HepG2 (cell line): Measurements from ENCODE around the gene LTB4R2. TPM values are rescaled to one million over a fixed set of nuclear protein-coding genes. Genes with fewer than 3 reads are reported as not detected.

Experiments
- ATF7 ChIP-seq, 2 experiments: fragments of 450-650 bp in 1 of 2; sonication (generic) in 1 of 2; formaldehyde crosslinking in 1 of 2; IDR thresholded peaks; 2 replicates each; pipeline versions ENCODE4 v1.4.0 to v1.6.1; 2016 to 2020; ENCODE audit warnings: antibody characterized with exemption in 1 of 2, mild to moderate bottlenecking in 1 of 2, missing genetic modification reagents in 1 of 2
- CCAR2 ChIP-seq: fragments of 200-400 bp; formaldehyde crosslinking; optimal IDR thresholded peaks from 2 replicates; pipeline ENCODE3; 2018; ENCODE audit warnings: low read depth, mild to moderate bottlenecking, low read length, moderate library complexity
- DDIT3 ChIP-seq: sonication (generic); formaldehyde crosslinking; IDR thresholded peaks from 2 replicates; pipeline ENCODE4 v1.4.0; 2020; ENCODE audit warnings: mild to moderate bottlenecking, missing genetic modification reagents
- E2F1 ChIP-seq: sonication (generic); formaldehyde crosslinking; IDR thresholded peaks from 2 replicates; pipeline ENCODE4 v1.5.0; 2020; ENCODE audit warnings: missing genetic modification reagents
- GABPA ChIP-seq, 2 experiments: IDR thresholded peaks; 2 replicates each; pipeline ENCODE4 v1.6.1; 2011 to 2016; ENCODE audit warnings: low read depth in 2 of 2, low read length in 1 of 2, missing biosample characterization in 1 of 2, missing genetic modification characterization in 1 of 2
- HOXA7 ChIP-seq: sonication (generic); formaldehyde crosslinking; IDR thresholded peaks from 2 replicates; pipeline ENCODE4 v1.8.1; 2022; ENCODE audit warnings: mild to moderate bottlenecking, missing genetic modification reagents, moderate library complexity
- MATR3 ChIP-seq: sonication (generic); formaldehyde crosslinking; IDR thresholded peaks from 2 replicates; pipeline ENCODE4 v1.4.0; 2020; ENCODE audit warnings: missing genetic modification reagents
- NCOR1 ChIP-seq: fragments of 200-600 bp; sonication (generic); IDR thresholded peaks from 2 replicates; pipeline ENCODE4 v1.7.0; 2017; ENCODE audit warnings: antibody characterized with exemption, low read length, borderline replicate concordance
- NFIB ChIP-seq: sonication (generic); formaldehyde crosslinking; IDR thresholded peaks from 2 replicates; pipeline ENCODE4 v1.9.0; 2021; ENCODE audit warnings: missing genetic modification reagents, mild to moderate bottlenecking, borderline replicate concordance
- RERE ChIP-seq: IDR thresholded peaks from 2 replicates; pipeline ENCODE4 v1.6.1; 2016; ENCODE audit warnings: low read depth, missing genetic modification reagents, missing compliant biosample characterization
- ZBTB4 ChIP-seq: sonication (generic); formaldehyde crosslinking; IDR thresholded peaks from 2 replicates; pipeline ENCODE4 v1.4.0; 2020; ENCODE audit warnings: missing genetic modification reagents, mild to moderate bottlenecking, borderline replicate concordance
- ZBTB46 ChIP-seq: sonication (generic); formaldehyde crosslinking; IDR thresholded peaks from 2 replicates; pipeline ENCODE4 v1.4.0; 2020; ENCODE audit warnings: mild to moderate bottlenecking, missing genetic modification reagents, borderline replicate concordance
- ZBTB7A ChIP-seq: sonication (generic); formaldehyde crosslinking; IDR thresholded peaks from 2 replicates; pipeline ENCODE4 v1.8.0; 2022; ENCODE audit warnings: mild to moderate bottlenecking, missing genetic modification reagents
- ZNF543 ChIP-seq: sonication (generic); formaldehyde crosslinking; IDR thresholded peaks from 2 replicates; pipeline ENCODE4 v1.4.0; 2020; ENCODE audit warnings: mild to moderate bottlenecking, missing genetic modification reagents
- ZNF570 ChIP-seq: sonication (generic); formaldehyde crosslinking; IDR thresholded peaks from 2 replicates; pipeline ENCODE4 v1.4.0; 2020; ENCODE audit warnings: mild to moderate bottlenecking, missing genetic modification reagents, borderline replicate concordance
- ZZZ3 ChIP-seq: sonication (generic); formaldehyde crosslinking; IDR thresholded peaks from 2 replicates; pipeline ENCODE4 v1.4.0; 2020; ENCODE audit warnings: missing genetic modification reagents, mild to moderate bottlenecking, borderline replicate concordance
- polyA plus RNA-seq, 8 experiments: library from polyadenylated mRNA; depleted of rRNA in 3 of 8; stranded (reverse) in 7 of 8; unstranded in 1 of 8; fragments of >200 nt; fragmentation: Illumina TruSeq in 4 of 8; extraction: Trizol in 4 of 8; gene quantifications; 2 replicates each; pipeline versions ENCODE4 v1.2.1 to v1.2.3, GENCODE V29; 2011 to 2016; ENCODE audit warnings: low read depth in 4 of 8, missing spikeins in 1 of 8, mixed read lengths in 1 of 8; ENCODE audit not compliant: insufficient read depth in 1 of 8
- total RNA-seq, 5 experiments: library from RNA; depleted of rRNA; stranded (reverse); fragments of >200 nt; fragmentation: Illumina TruSeq; extraction: Trizol; gene quantifications; 2 replicates each; pipeline ENCODE4 v1.2.3, GENCODE V29; 2016; ENCODE audit warnings: low read depth in 1 of 5

LTB4R2 gene
- total and polyA plus RNA-seq, 2 of the 13 experiments (the other 11 are each of a cell fraction or from before 2014, with no cell fraction given): 3.9 to 6.9 TPM

DNA sequence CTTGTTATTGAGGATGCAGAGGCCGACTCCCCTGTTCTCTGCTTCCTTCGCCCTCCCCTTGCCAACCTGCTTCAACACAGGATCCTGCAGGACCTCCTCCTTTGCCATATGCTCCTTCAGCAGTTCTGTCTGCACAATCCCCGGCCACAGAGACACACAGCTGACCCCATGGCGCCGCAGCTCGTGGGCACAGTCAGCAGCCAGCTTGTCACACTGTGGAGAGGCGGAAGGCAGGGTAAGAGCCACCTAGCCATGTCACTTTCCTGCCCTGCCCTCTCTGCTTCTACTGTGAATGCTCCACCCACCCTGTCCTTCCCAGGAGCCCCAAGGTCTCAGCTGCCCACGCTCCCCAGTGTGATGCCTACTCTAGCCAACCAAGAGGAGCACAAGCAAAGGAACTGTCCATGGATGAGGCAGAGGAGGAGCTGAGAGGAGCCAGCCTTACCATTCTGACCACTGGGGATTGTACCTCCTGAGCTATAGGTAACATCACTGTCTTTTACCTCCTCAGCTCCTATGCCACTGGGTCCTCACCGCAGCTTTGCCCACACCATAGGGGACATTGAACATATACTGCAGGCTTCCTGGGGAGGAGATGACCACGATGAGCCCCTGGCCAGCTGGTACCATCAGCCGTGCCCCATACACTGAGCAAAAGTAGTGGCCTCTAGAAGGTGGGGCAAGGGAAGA is 17.7 kb upstream of the LTB4R2 start (continued):
- TF ChIP-seq NCOR1: no peak
- no peak for TF ChIP-seq ZNF570 (CRISPR knock-in tag)
- TF ChIP-seq CCAR2: no peak
- TF ChIP-seq RERE: no peak
- TF ChIP-seq HOXA7 (CRISPR knock-in tag): no peak
- TF ChIP-seq NFIB (CRISPR knock-in tag): peak; percentile 71; the same call in 1 of the 2 replicates
- TF ChIP-seq ATF7 (IDR thresholded peaks at IDR 0.05): no peak
- TF ChIP-seq ATF7 (CRISPR knock-in tag; IDR thresholded peaks at IDR 0.05): 0 out of 2 replicates have a peak, but pooled peaks have one; percentile 48
- no peak for TF ChIP-seq ZNF543 (CRISPR knock-in tag)
- TF ChIP-seq DDIT3 (CRISPR knock-in tag): no peak
- TF ChIP-seq ZBTB46: no peak
- TF ChIP-seq ZBTB7A: no peak
- TF ChIP-seq ZBTB4: no peak
- no peak for TF ChIP-seq ZZZ3
- no peak for TF ChIP-seq E2F1 (CRISPR knock-in tag)
- no peak for TF ChIP-seq GABPA (IDR thresholded peaks at IDR 0.05; ENCODE audit: low read depth, low read length)
- no peak for TF ChIP-seq GABPA (CRISPR knock-in tag; IDR thresholded peaks at IDR 0.05; ENCODE audit: low read depth)
- no peak for TF ChIP-seq MATR3 (CRISPR knock-in tag)
